Measurements from ENCODE around the gene S100A16. TPM values are rescaled to one million over a fixed set of nuclear protein-coding genes. Genes with fewer than 3 reads are reported as not detected.

The S100A16 gene
- total and polyA plus RNA-seq, 2 donors (not counting 1 experiment from before 2014, with no cell fraction given), result 121 to 182 TPM

DNA sequence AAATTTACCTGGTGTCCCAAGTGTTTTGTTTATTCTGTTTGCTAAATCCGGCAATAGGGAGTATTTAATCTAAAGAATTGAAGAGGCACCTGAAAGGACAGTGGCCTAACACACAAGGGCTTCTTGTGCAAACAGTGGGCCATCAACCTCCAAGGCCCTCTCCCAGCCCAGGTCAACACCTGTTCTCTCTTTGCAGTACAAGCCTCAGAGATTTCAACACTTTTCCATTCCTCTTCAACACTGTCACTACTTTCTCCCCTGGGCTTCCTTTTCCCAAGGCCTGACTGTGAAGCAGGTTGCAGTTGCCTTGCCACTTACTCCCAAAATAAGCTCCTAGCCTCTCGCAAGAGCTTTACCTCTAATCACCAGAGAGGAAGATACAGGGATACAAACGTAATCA is 42.4 kb upstream of the S100A16 start:
- no peak for DNase-seq (ENCODE audit: low read depth in 2 of 2)
- TF ChIP-seq EZH2 (IDR thresholded peaks at IDR 0.05; ENCODE audit: low read length, missing control alignments), result no peak
- TF ChIP-seq, protein P1, sequence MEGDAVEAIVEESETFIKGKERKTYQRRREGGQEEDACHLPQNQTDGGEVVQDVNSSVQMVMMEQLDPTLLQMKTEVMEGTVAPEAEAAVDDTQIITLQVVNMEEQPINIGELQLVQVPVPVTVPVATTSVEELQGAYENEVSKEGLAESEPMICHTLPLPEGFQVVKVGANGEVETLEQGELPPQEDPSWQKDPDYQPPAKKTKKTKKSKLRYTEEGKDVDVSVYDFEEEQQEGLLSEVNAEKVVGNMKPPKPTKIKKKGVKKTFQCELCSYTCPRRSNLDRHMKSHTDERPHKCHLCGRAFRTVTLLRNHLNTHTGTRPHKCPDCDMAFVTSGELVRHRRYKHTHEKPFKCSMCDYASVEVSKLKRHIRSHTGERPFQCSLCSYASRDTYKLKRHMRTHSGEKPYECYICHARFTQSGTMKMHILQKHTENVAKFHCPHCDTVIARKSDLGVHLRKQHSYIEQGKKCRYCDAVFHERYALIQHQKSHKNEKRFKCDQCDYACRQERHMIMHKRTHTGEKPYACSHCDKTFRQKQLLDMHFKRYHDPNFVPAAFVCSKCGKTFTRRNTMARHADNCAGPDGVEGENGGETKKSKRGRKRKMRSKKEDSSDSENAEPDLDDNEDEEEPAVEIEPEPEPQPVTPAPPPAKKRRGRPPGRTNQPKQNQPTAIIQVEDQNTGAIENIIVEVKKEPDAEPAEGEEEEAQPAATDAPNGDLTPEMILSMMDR (conservative IDR thresholded peaks at IDR 0.05 in 1 of 2, IDR thresholded peaks at IDR 0.05 in 1 of 2; ENCODE audit: low read depth in 1 of 2, low read length in 2 of 2), result no peak
- Histone ChIP-seq H3K36me3 (ENCODE audit: control insufficient read depth, insufficient read depth, low read length) (no peaks in the 10 kb centered on the region), H3K27me3 (ENCODE audit: control insufficient read depth, insufficient read depth, low read length) (no peaks in the 10 kb centered on the region), H3K79me2 (ENCODE audit: control insufficient read depth, insufficient read depth, low read length) (peaks cover 12% of the 10 kb centered on the region), H3K4me3 (replicated peaks in 1 of 4; ENCODE audit: control extremely low read depth in 1 of 4, insufficient read depth in 1 of 4, low read depth in 3 of 4, low read length in 4 of 4) (no peak overlapping the region), H3K9ac (ENCODE audit: insufficient read depth, low read length) (no peak overlapping the region), H3K4me2 (ENCODE audit: extremely low read depth, insufficient read depth, low read length) (no peak overlapping the region), H2AFZ (ENCODE audit: low read length) (no peak overlapping the region), H3K27ac (ENCODE audit: insufficient read depth, low read length) (no peak overlapping the region), H4K20me1 (ENCODE audit: control insufficient read depth, extremely low read depth, insufficient read depth, low read length) (no peaks in the 10 kb centered on the region), H3K4me1 (ENCODE audit: control insufficient read depth, extremely low read depth, insufficient read depth, low read length) (peaks cover 3% of the 10 kb centered on the region), H3K9me3 (ENCODE audit: control insufficient read depth, insufficient read depth, low read depth, low read length) (no peaks in the 10 kb centered on the region)

DNA sequence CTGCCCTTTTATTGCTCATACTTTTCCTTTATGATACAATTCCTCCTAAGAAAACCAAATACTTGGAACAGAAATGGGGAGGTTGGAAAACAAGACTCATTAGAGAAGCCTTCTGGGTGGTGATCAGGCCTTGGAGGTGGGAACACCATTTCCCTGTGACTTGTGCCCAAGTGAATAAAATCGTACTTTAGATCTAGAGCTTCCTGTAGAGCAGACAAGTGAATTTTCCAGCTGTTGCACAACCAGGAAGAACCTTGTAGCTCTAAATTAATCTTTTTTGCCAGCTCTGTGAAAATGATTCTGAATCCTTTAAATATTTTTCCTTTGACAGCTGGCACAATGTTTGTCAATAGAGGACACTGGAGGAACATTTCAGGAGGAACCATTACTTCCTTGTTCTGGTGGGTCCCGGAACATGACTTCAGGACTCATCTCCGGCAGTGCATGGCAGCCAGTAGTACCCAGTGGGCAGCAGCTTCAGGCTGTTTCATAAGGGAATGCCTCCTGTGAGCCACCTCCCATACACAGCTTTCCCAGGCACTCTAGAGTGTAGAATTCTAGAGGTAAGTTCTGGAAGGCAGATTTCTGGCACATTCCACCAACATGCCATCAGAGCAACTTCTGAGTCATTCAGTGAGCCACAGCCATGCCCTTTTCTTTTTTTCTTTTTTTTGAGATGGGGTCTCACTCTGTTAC is 40.0 kb upstream of the S100A16 start:
- no peaks in the 10 kb centered on the region for H3K36me3 ChIP-seq (ENCODE audit: control insufficient read depth, insufficient read depth, low read length)
- H3K9ac ChIP-seq (ENCODE audit: insufficient read depth, low read length), result no peak overlapping the region
- peak; percentile 21 to 68 for DNase-seq (ENCODE audit: low read depth in 2 of 2)
- H3K4me3 ChIP-seq (replicated peaks in 1 of 4; ENCODE audit: control extremely low read depth in 1 of 4, insufficient read depth in 1 of 4, low read depth in 3 of 4, low read length in 4 of 4), result no peak overlapping the region
- peak overlapping the region; percentile 25 for H3K4me2 ChIP-seq (ENCODE audit: extremely low read depth, insufficient read depth, low read length)
- H3K79me2 ChIP-seq (ENCODE audit: control insufficient read depth, insufficient read depth, low read length), result no peaks in the 10 kb centered on the region
- H4K20me1 ChIP-seq (ENCODE audit: control insufficient read depth, extremely low read depth, insufficient read depth, low read length), result no peaks in the 10 kb centered on the region
- H3K4me1 ChIP-seq (ENCODE audit: control insufficient read depth, extremely low read depth, insufficient read depth, low read length), result peaks cover 3% of the 10 kb centered on the region
- H2AFZ ChIP-seq (ENCODE audit: low read length), result peak overlapping the region; percentile 47
- no peaks in the 10 kb centered on the region for H3K27me3 ChIP-seq (ENCODE audit: control insufficient read depth, insufficient read depth, low read length)
- H3K9me3 ChIP-seq (ENCODE audit: control insufficient read depth, insufficient read depth, low read depth, low read length), result no peaks in the 10 kb centered on the region
- TF ChIP-seq, protein P1 (conservative IDR thresholded peaks at IDR 0.05 in 1 of 2, IDR thresholded peaks at IDR 0.05 in 1 of 2; ENCODE audit: low read depth in 1 of 2, low read length in 2 of 2), result no peak
- no peak for TF ChIP-seq EZH2 (IDR thresholded peaks at IDR 0.05; ENCODE audit: low read length, missing control alignments)
- no peak overlapping the region for H3K27ac ChIP-seq (ENCODE audit: insufficient read depth, low read length)

DNA sequence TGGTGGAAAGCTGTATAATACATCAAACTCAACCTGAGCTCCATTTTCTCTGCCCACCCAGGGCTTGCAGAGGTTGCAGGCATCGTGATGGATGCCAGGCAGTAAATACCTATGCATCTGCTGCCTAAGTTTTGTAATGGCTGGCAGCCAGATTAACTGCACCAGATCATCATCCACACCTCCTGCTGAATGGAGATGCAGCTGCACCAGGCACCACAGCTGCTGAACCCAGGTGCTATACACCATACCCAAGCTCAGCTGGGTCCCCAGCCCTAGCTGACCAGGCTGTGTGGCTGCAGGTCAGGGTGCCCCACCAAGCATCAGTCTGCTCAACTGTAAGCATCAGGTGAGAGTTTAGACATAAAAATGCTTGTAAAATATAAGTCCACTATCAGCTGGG is 38.8 kb upstream of the S100A16 start:
- H4K20me1 ChIP-seq (ENCODE audit: control insufficient read depth, extremely low read depth, insufficient read depth, low read length), result no peaks in the 10 kb centered on the region
- no peak overlapping the region for H3K4me2 ChIP-seq (ENCODE audit: extremely low read depth, insufficient read depth, low read length)
- no peak overlapping the region for H3K4me3 ChIP-seq (replicated peaks in 1 of 4; ENCODE audit: control extremely low read depth in 1 of 4, insufficient read depth in 1 of 4, low read depth in 3 of 4, low read length in 4 of 4)
- no peaks in the 10 kb centered on the region for H3K36me3 ChIP-seq (ENCODE audit: control insufficient read depth, insufficient read depth, low read length)
- DNase-seq (ENCODE audit: low read depth in 2 of 2), result no peak
- no peak overlapping the region for H2AFZ ChIP-seq (ENCODE audit: low read length)
- H3K4me1 ChIP-seq (ENCODE audit: control insufficient read depth, extremely low read depth, insufficient read depth, low read length), result peaks cover 3% of the 10 kb centered on the region
- H3K27me3 ChIP-seq (ENCODE audit: control insufficient read depth, insufficient read depth, low read length), result no peaks in the 10 kb centered on the region
- H3K27ac ChIP-seq (ENCODE audit: insufficient read depth, low read length), result no peak overlapping the region
- H3K9ac ChIP-seq (ENCODE audit: insufficient read depth, low read length), result no peak overlapping the region
- H3K79me2 ChIP-seq (ENCODE audit: control insufficient read depth, insufficient read depth, low read length), result no peaks in the 10 kb centered on the region
- no peak for TF ChIP-seq EZH2 (IDR thresholded peaks at IDR 0.05; ENCODE audit: low read length, missing control alignments)
- TF ChIP-seq, protein P1 (conservative IDR thresholded peaks at IDR 0.05 in 1 of 2, IDR thresholded peaks at IDR 0.05 in 1 of 2; ENCODE audit: low read depth in 1 of 2, low read length in 2 of 2), result no peak
- H3K9me3 ChIP-seq (ENCODE audit: control insufficient read depth, insufficient read depth, low read depth, low read length), result no peaks in the 10 kb centered on the region
